ENCODE measurements around the gene NTM.

DNA sequence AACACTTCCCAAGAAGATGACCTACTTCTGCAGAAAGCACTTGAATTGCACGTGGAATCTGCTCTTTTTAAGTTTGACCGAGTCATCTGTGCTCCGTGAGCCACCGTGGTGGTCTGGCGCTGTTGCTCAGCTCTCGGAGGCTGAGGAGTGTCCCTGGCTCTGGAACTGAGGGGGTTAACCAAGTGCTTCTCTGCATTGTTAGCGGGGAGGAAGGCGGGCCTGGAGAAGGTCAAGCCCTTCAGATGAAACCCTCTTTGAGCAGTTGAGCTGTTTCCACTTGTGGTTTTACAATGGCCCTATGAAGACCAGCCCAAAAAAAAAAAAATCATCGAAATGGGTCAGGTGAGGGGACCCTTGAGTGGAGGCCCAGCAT lies 286.4 kb downstream of the NTM start:
- TF ChIP-seq, protein P1, sequence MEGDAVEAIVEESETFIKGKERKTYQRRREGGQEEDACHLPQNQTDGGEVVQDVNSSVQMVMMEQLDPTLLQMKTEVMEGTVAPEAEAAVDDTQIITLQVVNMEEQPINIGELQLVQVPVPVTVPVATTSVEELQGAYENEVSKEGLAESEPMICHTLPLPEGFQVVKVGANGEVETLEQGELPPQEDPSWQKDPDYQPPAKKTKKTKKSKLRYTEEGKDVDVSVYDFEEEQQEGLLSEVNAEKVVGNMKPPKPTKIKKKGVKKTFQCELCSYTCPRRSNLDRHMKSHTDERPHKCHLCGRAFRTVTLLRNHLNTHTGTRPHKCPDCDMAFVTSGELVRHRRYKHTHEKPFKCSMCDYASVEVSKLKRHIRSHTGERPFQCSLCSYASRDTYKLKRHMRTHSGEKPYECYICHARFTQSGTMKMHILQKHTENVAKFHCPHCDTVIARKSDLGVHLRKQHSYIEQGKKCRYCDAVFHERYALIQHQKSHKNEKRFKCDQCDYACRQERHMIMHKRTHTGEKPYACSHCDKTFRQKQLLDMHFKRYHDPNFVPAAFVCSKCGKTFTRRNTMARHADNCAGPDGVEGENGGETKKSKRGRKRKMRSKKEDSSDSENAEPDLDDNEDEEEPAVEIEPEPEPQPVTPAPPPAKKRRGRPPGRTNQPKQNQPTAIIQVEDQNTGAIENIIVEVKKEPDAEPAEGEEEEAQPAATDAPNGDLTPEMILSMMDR (IDR thresholded peaks at IDR 0.05; ENCODE audit: low read depth, low read length), result no peak
- TF ChIP-seq EZH2phosphoT487 (IDR thresholded peaks at IDR 0.05; ENCODE audit: low read depth), result no peak

Data from OCI-LY3 (cell line).